MCF 10A (cell line): Measurements from ENCODE around the gene PSD2. TPM values are rescaled to one million over a fixed set of nuclear protein-coding genes. Genes with fewer than 3 reads are reported as not detected.

Experiments
- BruUV-seq: library from RNA; stranded (reverse); fragments of 400-500 nt; replicated peaks from 2 replicates; lab custom pipeline; 2021; lab: Mats Ljungman, UMichigan
- CTCF ChIA-PET: fragments of 300-600 bp; sonication (Branson Sonifier 250); formaldehyde crosslinking; extraction: SDS; loops from one replicate; lab custom pipeline; 2021; ENCODE audit warnings: antibody characterized with exemption, inconsistent platforms; lab: Yijun Ruan, JAX
- POLR2A ChIA-PET: fragments of 300-600, 350-650 bp; sonication (Branson Sonifier 250); formaldehyde crosslinking; extraction: SDS; loops from one replicate; lab custom pipeline; 2020; ENCODE audit warnings: antibody characterized with exemption, inconsistent platforms; lab: Yijun Ruan, JAX
- DNase-seq: peaks from one replicate; pipeline ENCODE4 v3.0.0-alpha.2; 2018; ENCODE audit not compliant: unreplicated experiment
- H3K27ac Mint-ChIP-seq: one replicate; pipeline ENCODE4 v1.8.0; 2022; ENCODE audit warnings: mild to moderate bottlenecking, low read depth, mixed read lengths; ENCODE audit not compliant: unreplicated experiment
- H3K27me3 Mint-ChIP-seq: one replicate; pipeline ENCODE4 v1.8.0; 2022; ENCODE audit warnings: mixed read lengths; ENCODE audit not compliant: insufficient read depth, unreplicated experiment
- H3K36me3 Mint-ChIP-seq: one replicate; pipeline ENCODE4 v1.8.0; 2022; ENCODE audit warnings: mild to moderate bottlenecking, moderate library complexity, mixed read lengths; ENCODE audit not compliant: insufficient read depth, unreplicated experiment
- H3K4me1 Mint-ChIP-seq: one replicate; pipeline ENCODE4 v1.8.0; 2022; ENCODE audit warnings: mixed read lengths; ENCODE audit not compliant: insufficient read depth, unreplicated experiment
- H3K4me3 Mint-ChIP-seq: one replicate; pipeline ENCODE4 v1.8.0; 2022; ENCODE audit warnings: mild to moderate bottlenecking, moderate library complexity, mixed read lengths; ENCODE audit not compliant: unreplicated experiment
- H3K9me3 Mint-ChIP-seq: one replicate; pipeline ENCODE4 v1.8.0; 2022; ENCODE audit warnings: mixed read lengths; ENCODE audit not compliant: unreplicated experiment
- CTCF ChIP-seq: fragments of 200-600 bp; IDR thresholded peaks from one replicate; pipeline ENCODE4 v1.8.0; 2022; ENCODE audit warnings: antibody characterized with exemption, mild to moderate bottlenecking; ENCODE audit not compliant: unreplicated experiment
- intact Hi-C: fragments of 100-400 bp; cut with micrococcal nuclease; formaldehyde crosslinking; loops from 2 replicates; pipeline ENCODE4 v1.14.1; 2022
- total RNA-seq: library from RNA; stranded (reverse); gene quantifications from 2 replicates; pipeline ENCODE4 v1.2.3, GENCODE V29; 2022

PSD2 gene
- total RNA-seq, 1 experiment from 2014 or later: not detected

- CTCF ChIA-PET: interaction anchor here (0.8 to 3.1 kb wide), 5 partner anchors 32 to 1921 kb away, joined by 3 to 9 read pairs (median 3); no protein-coding TSS in a partner anchor
These were observed 17.5 kb downstream of the PSD2 start for GRCh38 chr5:139812836-139813805.

GRCh38 chr5:139814191-139814601 is 18.6 kb downstream of the PSD2 start:
- no TSS peak for BruUV-seq
- Mint-ChIP-seq H3K27ac (no peak overlapping the region), H3K4me3 (no peak overlapping the region), H3K4me1 (no peaks in the 10 kb centered on the region), H3K9me3 (peaks cover 8% of the 10 kb centered on the region), H3K27me3 (peaks cover 73% of the 10 kb centered on the region), H3K36me3 (no peaks in the 10 kb centered on the region)
- intact Hi-C loops: no loop called here
- DNase-seq: no peak
- ChIA-PET CTCF (interaction anchor here (0.8 to 3.1 kb wide), 6 partner anchors 26 to 1920 kb away, joined by 3 to 9 read pairs (median 4); no protein-coding TSS in a partner anchor), POLR2A (no interaction called here)
- TF ChIP-seq CTCF: no peak

More at GRCh38 chr5:139812836-139813805, 17.5 kb downstream of the PSD2 start:
- no TSS peak for BruUV-seq
- no peak for TF ChIP-seq CTCF
- Mint-ChIP-seq H3K9me3 (no peaks in the 10 kb centered on the region), H3K4me1 (no peaks in the 10 kb centered on the region), H3K27me3 (peaks cover 63% of the 10 kb centered on the region), H3K27ac (no peak overlapping the region), H3K36me3 (no peaks in the 10 kb centered on the region), H3K4me3 (no peak overlapping the region)
- no peak for DNase-seq
- POLR2A ChIA-PET: no interaction called here
- intact Hi-C loops: no loop called here

GRCh38 chr5:139814704-139815280 is 19.2 kb downstream of the PSD2 start:
- H3K4me3 Mint-ChIP-seq: no peak overlapping the region
- no peak for TF ChIP-seq CTCF
- ChIA-PET POLR2A (no interaction called here), CTCF (interaction anchor here (1.1 to 3.1 kb wide), 3 partner anchors 27 to 154 kb away, joined by 4 to 9 read pairs (median 8); no protein-coding TSS in a partner anchor)
- H3K4me1 Mint-ChIP-seq: no peaks in the 10 kb centered on the region
- H3K36me3 Mint-ChIP-seq: no peaks in the 10 kb centered on the region
- no TSS peak for BruUV-seq
- peaks cover 8% of the 10 kb centered on the region for H3K9me3 Mint-ChIP-seq
- DNase-seq: no peak
- intact Hi-C loops: no loop called here
- H3K27me3 Mint-ChIP-seq: peaks cover 77% of the 10 kb centered on the region
- H3K27ac Mint-ChIP-seq: no peak overlapping the region

- H3K27me3 Mint-ChIP-seq: peaks cover 76% of the 10 kb centered on the region
- CTCF ChIA-PET: interaction anchor here (0.5 to 0.7 kb wide), 2 partner anchors 29 to 200 kb away, joined by 3 read pairs; no protein-coding TSS in a partner anchor
- H3K9me3 Mint-ChIP-seq: peaks cover 8% of the 10 kb centered on the region
- no peaks in the 10 kb centered on the region for H3K4me1 Mint-ChIP-seq
- H3K4me3 Mint-ChIP-seq: no peak overlapping the region
- H3K36me3 Mint-ChIP-seq: no peaks in the 10 kb centered on the region
- intact Hi-C loops: no loop called here
- POLR2A ChIA-PET: no interaction called here
- BruUV-seq: no TSS peak
- H3K27ac Mint-ChIP-seq: no peak overlapping the region
- no peak for DNase-seq
- TF ChIP-seq CTCF: no peak
These were observed 21.0 kb downstream of the PSD2 start for GRCh38 chr5:139816566-139816965.
